ENCODE measurements around the gene WSB2. TPM values are rescaled to one million over a fixed set of nuclear protein-coding genes. Genes with fewer than 3 reads are reported as not detected.
"Not testable (repeated sequence)": the region's sequence is repeated elsewhere in the genome, so short reads cannot be mapped to it uniquely, and the experiment has no call there.

The WSB2 gene
- polyA plus RNA-seq, 2 donors = 41.2 to 41.4 TPM

DNA sequence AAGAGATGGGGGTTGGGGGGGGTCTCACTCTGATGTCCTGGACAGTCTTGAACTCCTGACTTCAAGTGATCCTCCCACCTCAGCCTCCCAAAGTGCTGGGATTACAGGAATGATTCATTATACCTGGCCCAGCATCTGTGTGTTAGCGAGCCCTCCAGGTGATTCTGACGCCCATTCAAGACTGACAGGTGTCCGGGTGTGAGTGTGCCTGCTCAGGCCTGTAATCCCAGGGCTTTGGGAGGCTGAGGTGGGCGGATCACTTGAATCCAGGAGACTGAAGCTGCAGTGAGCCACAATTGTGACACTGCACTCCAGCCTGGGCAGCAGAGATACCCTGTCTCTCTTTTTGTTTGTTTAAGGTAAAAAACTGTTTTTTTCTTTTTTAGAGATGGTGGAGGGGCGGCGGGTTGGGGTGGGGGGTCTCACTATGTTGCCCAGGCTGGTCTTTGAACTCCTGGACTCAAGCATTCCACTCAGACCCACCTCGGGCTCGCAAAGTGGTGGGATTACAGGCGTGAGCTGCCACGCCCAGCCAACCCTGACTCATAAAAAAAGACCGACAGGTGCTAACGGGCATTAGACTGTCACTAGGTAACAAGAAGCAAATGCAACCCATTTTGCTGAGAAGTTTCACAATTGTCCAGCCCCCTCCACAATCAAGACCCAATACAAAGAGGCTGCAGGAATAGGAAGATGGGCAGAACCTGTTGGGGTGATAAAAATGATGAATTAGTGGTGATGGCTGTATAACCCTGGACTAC lies 38.1 kb upstream of the WSB2 start:
- WGBS, 2 donors = 53 to 60% methylated on average over 12 of the region's 12 CpGs
- Histone ChIP-seq H3K4me3 (ENCODE audit: low read depth in 1 of 2, low read length in 2 of 2) (no peak overlapping the region), H3K4me1 (ENCODE audit: control insufficient read depth in 2 of 2, insufficient read depth in 2 of 2, low read length in 1 of 2) (peaks cover 0 to 5% of the 10 kb centered on the region in 2 donors), H3K27me3 (ENCODE audit: control insufficient read depth in 1 of 2, insufficient read depth in 2 of 2, low read length in 2 of 2) (no peaks in the 10 kb centered on the region), H3K27ac (ENCODE audit: low read depth in 2 of 2, low read length in 1 of 2) (no peak overlapping the region), H3K36me3 (ENCODE audit: control insufficient read depth in 2 of 2, insufficient read depth in 2 of 2, low read length in 1 of 2) (no peaks in the 10 kb centered on the region), H3K9me3 (ENCODE audit: control insufficient read depth in 2 of 2, insufficient read depth in 1 of 2, low read depth in 1 of 2, low read length in 1 of 2) (no peaks in the 10 kb centered on the region)

DNA sequence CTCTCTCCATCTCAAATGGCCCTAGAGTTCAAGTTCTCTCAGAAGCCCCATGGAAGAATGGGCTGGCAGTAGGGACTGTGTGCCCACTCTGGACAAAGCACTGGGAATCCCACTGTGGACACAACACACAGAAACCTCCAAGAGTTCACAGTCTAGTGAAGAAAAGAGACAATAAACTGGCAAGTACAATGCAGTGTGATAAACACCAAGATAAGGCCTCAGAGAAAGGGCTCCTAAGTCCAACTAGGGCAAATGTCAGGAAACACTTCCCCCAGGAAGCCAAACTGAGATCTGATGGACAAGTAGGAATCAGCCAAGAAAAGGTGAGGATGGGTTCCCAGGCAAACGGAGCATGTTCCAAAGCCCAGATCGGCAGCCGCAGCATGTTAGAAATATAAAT lies 37.4 kb upstream of the WSB2 start:
- peaks cover 0 to 5% of the 10 kb centered on the region in 2 donors for H3K4me1 ChIP-seq (ENCODE audit: control insufficient read depth in 2 of 2, insufficient read depth in 2 of 2, low read length in 1 of 2)
- 84 to 91% methylated on average over 3 of the region's 3 CpGs for WGBS, 2 donors
- H3K27me3 ChIP-seq (ENCODE audit: control insufficient read depth in 1 of 2, insufficient read depth in 2 of 2, low read length in 2 of 2) = no peaks in the 10 kb centered on the region
- H3K4me3 ChIP-seq (ENCODE audit: low read depth in 1 of 2, low read length in 2 of 2) = no peak overlapping the region
- H3K36me3 ChIP-seq (ENCODE audit: control insufficient read depth in 2 of 2, insufficient read depth in 2 of 2, low read length in 1 of 2) = peaks cover 0 to 4% of the 10 kb centered on the region in 2 donors
- no peaks in the 10 kb centered on the region for H3K9me3 ChIP-seq (ENCODE audit: control insufficient read depth in 2 of 2, insufficient read depth in 1 of 2, low read depth in 1 of 2, low read length in 1 of 2)
- H3K27ac ChIP-seq (ENCODE audit: low read depth in 2 of 2, low read length in 1 of 2) = no peak overlapping the region

DNA sequence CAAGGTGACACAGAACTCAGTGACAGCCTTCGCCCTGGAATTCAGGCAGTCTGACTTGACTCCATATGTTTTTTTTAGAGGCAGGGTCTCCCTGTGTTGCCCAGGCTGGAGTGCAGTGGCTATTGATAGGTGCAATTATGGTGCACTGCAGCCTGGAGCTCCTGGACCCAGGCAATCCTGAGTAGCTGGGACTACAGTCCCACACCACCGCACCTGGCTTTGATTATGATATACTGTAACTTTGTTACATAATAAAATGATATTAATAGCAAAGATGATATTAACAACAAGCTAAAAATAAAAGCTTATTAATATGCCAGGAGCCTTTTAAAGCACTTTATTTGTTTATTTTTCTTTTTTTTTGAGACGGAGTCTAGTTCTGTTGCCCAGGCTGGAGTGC lies 33.1 kb upstream of the WSB2 start:
- peaks cover 0 to 9% of the 10 kb centered on the region in 2 donors for H3K36me3 ChIP-seq (ENCODE audit: control insufficient read depth in 2 of 2, insufficient read depth in 2 of 2, low read length in 1 of 2)
- H3K9me3 ChIP-seq (ENCODE audit: control insufficient read depth in 2 of 2, insufficient read depth in 1 of 2, low read depth in 1 of 2, low read length in 1 of 2) = no peaks in the 10 kb centered on the region
- H3K4me1 ChIP-seq (ENCODE audit: control insufficient read depth in 2 of 2, insufficient read depth in 2 of 2, low read length in 1 of 2) = no peaks in the 10 kb centered on the region
- WGBS, 2 donors = 88 to 90% methylated on average over 3 of the region's 3 CpGs
- no peak overlapping the region for H3K4me3 ChIP-seq (ENCODE audit: low read depth in 1 of 2, low read length in 2 of 2)
- H3K27me3 ChIP-seq (ENCODE audit: control insufficient read depth in 1 of 2, insufficient read depth in 2 of 2, low read length in 2 of 2) = no peaks in the 10 kb centered on the region
- no peak overlapping the region for H3K27ac ChIP-seq (ENCODE audit: low read depth in 2 of 2, low read length in 1 of 2)

DNA sequence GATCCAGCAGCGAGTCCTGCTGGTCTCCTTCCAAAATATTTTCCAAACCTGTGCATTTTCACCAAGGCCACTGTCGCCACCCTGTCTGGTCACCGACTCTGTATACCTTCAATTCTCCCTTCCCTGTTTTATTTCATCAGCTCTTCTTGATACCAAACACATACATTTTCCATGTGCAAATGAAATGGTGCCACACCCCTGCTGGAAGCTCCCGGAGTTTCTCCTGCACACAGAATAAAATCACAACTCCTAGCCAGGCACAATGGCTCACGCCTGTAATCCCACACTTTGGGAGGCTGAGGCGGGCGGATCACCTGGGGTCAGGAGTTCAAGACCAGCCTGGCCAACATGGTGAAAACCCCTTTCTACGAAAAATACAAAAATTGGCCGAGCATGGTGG lies 28.8 kb upstream of the WSB2 start:
- H3K4me3 ChIP-seq (ENCODE audit: low read depth in 1 of 2, low read length in 2 of 2) = no peak overlapping the region
- H3K4me1 ChIP-seq (ENCODE audit: control insufficient read depth in 2 of 2, insufficient read depth in 2 of 2, low read length in 1 of 2) = no peaks in the 10 kb centered on the region
- H3K36me3 ChIP-seq (ENCODE audit: control insufficient read depth in 2 of 2, insufficient read depth in 2 of 2, low read length in 1 of 2) = peaks cover 0 to 9% of the 10 kb centered on the region in 2 donors
- no peaks in the 10 kb centered on the region for H3K9me3 ChIP-seq (ENCODE audit: control insufficient read depth in 2 of 2, insufficient read depth in 1 of 2, low read depth in 1 of 2, low read length in 1 of 2)
- no peak overlapping the region for H3K27ac ChIP-seq (ENCODE audit: low read depth in 2 of 2, low read length in 1 of 2)
- 90 to 91% methylated on average over 9 of the region's 9 CpGs for WGBS, 2 donors
- H3K27me3 ChIP-seq (ENCODE audit: control insufficient read depth in 1 of 2, insufficient read depth in 2 of 2, low read length in 2 of 2) = no peaks in the 10 kb centered on the region

DNA sequence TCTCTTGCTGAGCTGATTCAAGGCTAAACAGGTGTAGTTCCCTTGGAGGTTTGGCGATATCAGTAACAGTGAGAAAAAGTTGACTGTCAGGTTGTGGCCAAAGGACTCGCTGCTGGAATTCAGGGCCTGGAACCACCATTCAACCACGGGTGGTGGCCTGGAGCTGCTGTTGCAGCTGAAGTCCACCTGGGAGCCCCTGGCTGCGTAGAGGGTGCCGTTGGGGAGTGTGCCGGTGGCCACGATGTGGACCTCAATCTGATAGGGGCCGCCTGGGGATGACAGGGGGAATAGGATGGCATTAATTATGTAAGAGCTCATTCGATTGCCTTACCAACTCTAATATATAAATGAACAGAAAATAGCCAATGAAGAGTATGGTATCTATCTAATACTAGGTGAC lies 21.2 kb upstream of the WSB2 start:
- Histone ChIP-seq H3K36me3 (ENCODE audit: control insufficient read depth in 2 of 2, insufficient read depth in 2 of 2, low read length in 1 of 2) (peaks cover 3 to 4% of the 10 kb centered on the region in 2 donors), H3K4me3 (ENCODE audit: low read depth in 1 of 2, low read length in 2 of 2) (no peak overlapping the region), H3K9me3 (ENCODE audit: control insufficient read depth in 2 of 2, insufficient read depth in 1 of 2, low read depth in 1 of 2, low read length in 1 of 2) (no peaks in the 10 kb centered on the region), H3K27me3 (ENCODE audit: control insufficient read depth in 1 of 2, insufficient read depth in 2 of 2, low read length in 2 of 2) (no peaks in the 10 kb centered on the region), H3K4me1 (ENCODE audit: control insufficient read depth in 2 of 2, insufficient read depth in 2 of 2, low read length in 1 of 2) (no peaks in the 10 kb centered on the region), H3K27ac (ENCODE audit: low read depth in 2 of 2, low read length in 1 of 2) (no peak overlapping the region)
- 90 to 93% methylated on average over 9 of the region's 9 CpGs for WGBS, 2 donors

DNA sequence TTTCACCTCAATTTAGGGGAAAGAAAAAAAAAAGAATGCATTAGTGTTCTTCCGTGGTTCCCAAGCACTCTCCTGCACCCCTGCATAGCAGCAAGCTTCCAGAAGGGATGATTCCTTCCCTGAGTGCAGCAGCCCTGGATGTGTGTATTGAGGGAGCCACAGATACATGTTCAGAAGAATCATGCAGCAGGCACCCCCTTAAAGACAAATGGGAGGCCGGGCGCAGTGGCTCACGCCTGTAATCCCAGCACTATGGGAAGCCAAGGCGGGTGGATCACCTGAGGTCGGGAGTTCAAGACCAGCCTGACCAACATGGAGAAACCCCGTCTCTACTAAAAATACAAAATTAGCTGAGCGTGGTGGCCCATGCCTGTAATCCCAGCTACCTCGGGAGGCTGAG lies 20.5 kb upstream of the WSB2 start:
- H3K9me3 ChIP-seq (ENCODE audit: control insufficient read depth in 2 of 2, insufficient read depth in 1 of 2, low read depth in 1 of 2, low read length in 1 of 2); H3K36me3 ChIP-seq (ENCODE audit: control insufficient read depth in 2 of 2, insufficient read depth in 2 of 2, low read length in 1 of 2); H3K4me3 ChIP-seq (ENCODE audit: low read depth in 1 of 2, low read length in 2 of 2); H3K4me1 ChIP-seq (ENCODE audit: control insufficient read depth in 2 of 2, insufficient read depth in 2 of 2, low read length in 1 of 2); H3K27ac ChIP-seq (ENCODE audit: low read depth in 2 of 2, low read length in 1 of 2); H3K27me3 ChIP-seq (ENCODE audit: control insufficient read depth in 1 of 2, insufficient read depth in 2 of 2, low read length in 2 of 2): not testable (repeated sequence)
- WGBS, 2 donors = 93 to 96% methylated on average over 9 of the region's 9 CpGs

DNA sequence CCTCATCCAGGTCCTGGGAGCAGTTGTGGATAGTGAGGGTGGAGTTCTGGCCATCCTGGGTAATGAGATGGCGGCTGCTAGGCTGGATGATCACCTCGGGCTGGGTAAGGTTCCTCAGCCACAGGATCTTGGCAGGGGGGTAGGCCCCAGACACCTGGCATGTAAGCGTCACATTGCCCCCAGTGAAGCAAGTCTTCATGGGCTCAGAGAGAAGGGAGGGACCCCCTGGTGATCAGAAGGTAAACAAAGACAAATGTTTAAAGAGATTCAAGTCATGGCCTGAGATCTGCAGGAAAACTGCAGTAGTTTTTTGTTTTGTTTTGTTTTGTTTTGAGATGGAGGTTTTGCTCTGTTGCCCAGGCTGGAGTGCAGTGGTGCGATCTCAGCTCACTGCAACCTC lies 12.8 kb upstream of the WSB2 start:
- no peaks in the 10 kb centered on the region for H3K4me1 ChIP-seq (ENCODE audit: control insufficient read depth in 2 of 2, insufficient read depth in 2 of 2, low read length in 1 of 2)
- peaks cover 0 to 4% of the 10 kb centered on the region in 2 donors for H3K36me3 ChIP-seq (ENCODE audit: control insufficient read depth in 2 of 2, insufficient read depth in 2 of 2, low read length in 1 of 2)
- H3K4me3 ChIP-seq (ENCODE audit: low read depth in 1 of 2, low read length in 2 of 2) = no peak overlapping the region
- no peaks in the 10 kb centered on the region for H3K9me3 ChIP-seq (ENCODE audit: control insufficient read depth in 2 of 2, insufficient read depth in 1 of 2, low read depth in 1 of 2, low read length in 1 of 2)
- 86 to 88% methylated on average over 4 of the region's 4 CpGs for WGBS, 2 donors
- no peaks in the 10 kb centered on the region for H3K27me3 ChIP-seq (ENCODE audit: control insufficient read depth in 1 of 2, insufficient read depth in 2 of 2, low read length in 2 of 2)
- H3K27ac ChIP-seq (ENCODE audit: low read depth in 2 of 2, low read length in 1 of 2) = no peak overlapping the region

DNA sequence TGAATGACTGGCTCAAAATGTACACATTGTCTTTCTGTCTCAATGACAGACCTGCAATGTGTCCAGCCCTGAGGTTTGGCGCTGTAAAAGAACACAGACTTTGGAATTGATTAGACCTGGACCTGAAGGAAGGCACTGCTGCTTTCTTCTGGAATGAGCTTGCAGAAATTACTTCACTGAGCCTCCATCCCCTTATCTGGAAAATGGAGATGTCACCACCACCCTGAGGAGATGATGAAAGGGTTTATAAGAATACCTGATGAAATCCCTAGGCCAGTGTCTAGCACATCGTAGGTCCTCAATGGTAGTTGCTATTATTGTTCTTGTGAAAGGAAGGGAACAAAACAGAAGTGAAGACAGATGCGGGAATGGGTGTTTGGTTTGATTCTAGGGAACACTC lies 9.7 kb upstream of the WSB2 start:
- H3K27me3 ChIP-seq (ENCODE audit: control insufficient read depth in 1 of 2, insufficient read depth in 2 of 2, low read length in 2 of 2) = no peaks in the 10 kb centered on the region
- H3K4me1 ChIP-seq (ENCODE audit: control insufficient read depth in 2 of 2, insufficient read depth in 2 of 2, low read length in 1 of 2) = no peaks in the 10 kb centered on the region
- H3K36me3 ChIP-seq (ENCODE audit: control insufficient read depth in 2 of 2, insufficient read depth in 2 of 2, low read length in 1 of 2) = peaks cover 0 to 4% of the 10 kb centered on the region in 2 donors
- no peaks in the 10 kb centered on the region for H3K9me3 ChIP-seq (ENCODE audit: control insufficient read depth in 2 of 2, insufficient read depth in 1 of 2, low read depth in 1 of 2, low read length in 1 of 2)
- no peak overlapping the region for H3K4me3 ChIP-seq (ENCODE audit: low read depth in 1 of 2, low read length in 2 of 2)
- no peak overlapping the region for H3K27ac ChIP-seq (ENCODE audit: low read depth in 2 of 2, low read length in 1 of 2)
- WGBS, 2 donors = 94 to 96% methylated on average over 3 of the region's 3 CpGs

DNA sequence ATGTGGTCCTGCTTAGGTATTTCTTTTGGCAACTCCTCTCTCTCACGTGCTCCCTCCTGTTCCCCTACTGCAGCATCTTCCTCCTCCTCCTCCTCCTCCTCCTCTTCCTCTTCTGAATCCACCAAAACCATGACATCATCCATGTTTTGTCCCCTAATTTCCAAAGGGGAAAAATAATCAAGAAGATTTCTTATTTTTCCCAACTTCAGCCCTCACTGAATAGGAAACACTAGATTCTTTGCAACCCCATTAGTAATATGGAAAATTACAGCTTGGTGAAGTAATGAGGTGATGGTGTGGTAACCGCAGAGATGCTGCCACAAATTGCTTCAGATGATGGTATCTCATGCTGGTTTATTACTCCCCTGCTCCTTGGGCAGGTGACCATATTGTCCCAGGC lies 7.5 kb upstream of the WSB2 start:
- Histone ChIP-seq H3K9me3 (ENCODE audit: control insufficient read depth in 2 of 2, insufficient read depth in 1 of 2, low read depth in 1 of 2, low read length in 1 of 2) (no peaks in the 10 kb centered on the region), H3K27ac (ENCODE audit: low read depth in 2 of 2, low read length in 1 of 2) (no peak overlapping the region)
- 82 to 88% methylated on average over 2 of the region's 2 CpGs for WGBS, 2 donors

DNA sequence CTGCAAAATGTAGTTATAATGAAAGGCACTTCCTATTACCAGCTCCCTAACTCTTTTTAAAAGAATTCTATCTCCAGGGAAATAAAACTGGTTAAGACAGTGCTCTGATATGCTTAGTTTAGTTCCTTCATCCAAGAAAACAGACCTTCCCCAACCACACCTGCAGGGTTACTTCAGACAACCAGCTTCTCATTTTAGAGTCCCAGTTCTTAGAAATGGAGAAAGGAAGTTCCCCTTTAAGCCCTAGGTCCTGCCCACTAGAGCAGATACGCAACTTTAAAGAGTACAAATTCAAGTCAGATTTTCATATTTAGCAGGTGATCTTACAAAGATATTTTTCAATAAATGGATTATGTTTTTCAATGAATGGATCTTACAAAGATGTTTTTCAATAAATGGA lies 4.4 kb upstream of the WSB2 start:
- H3K9me3 ChIP-seq (ENCODE audit: control insufficient read depth in 2 of 2, insufficient read depth in 1 of 2, low read depth in 1 of 2, low read length in 1 of 2) = no peaks in the 10 kb centered on the region
- H3K4me1 ChIP-seq (ENCODE audit: control insufficient read depth in 2 of 2, insufficient read depth in 2 of 2, low read length in 1 of 2) = no peaks in the 10 kb centered on the region
- H3K27me3 ChIP-seq (ENCODE audit: control insufficient read depth in 1 of 2, insufficient read depth in 2 of 2, low read length in 2 of 2) = no peaks in the 10 kb centered on the region
- no peaks in the 10 kb centered on the region for H3K36me3 ChIP-seq (ENCODE audit: control insufficient read depth in 2 of 2, insufficient read depth in 2 of 2, low read length in 1 of 2)
- no peak overlapping the region for H3K4me3 ChIP-seq (ENCODE audit: low read depth in 1 of 2, low read length in 2 of 2)
- WGBS, 2 donors = 81 to 86% methylated on average over 1 of the region's 1 CpG
- no peak overlapping the region for H3K27ac ChIP-seq (ENCODE audit: low read depth in 2 of 2, low read length in 1 of 2)

More for the DNA sequence above, 7.5 kb upstream of the WSB2 start:
- Histone ChIP-seq H3K4me1 (ENCODE audit: control insufficient read depth in 2 of 2, insufficient read depth in 2 of 2, low read length in 1 of 2) (no peaks in the 10 kb centered on the region), H3K36me3 (ENCODE audit: control insufficient read depth in 2 of 2, insufficient read depth in 2 of 2, low read length in 1 of 2) (peaks cover 0 to under 1% of the 10 kb centered on the region in 2 donors), H3K27me3 (ENCODE audit: control insufficient read depth in 1 of 2, insufficient read depth in 2 of 2, low read length in 2 of 2) (no peaks in the 10 kb centered on the region), H3K4me3 (ENCODE audit: low read depth in 1 of 2, low read length in 2 of 2) (no peak overlapping the region)
